Measurements from ENCODE around the gene FCRL1.

The FCRL1 gene

DNA sequence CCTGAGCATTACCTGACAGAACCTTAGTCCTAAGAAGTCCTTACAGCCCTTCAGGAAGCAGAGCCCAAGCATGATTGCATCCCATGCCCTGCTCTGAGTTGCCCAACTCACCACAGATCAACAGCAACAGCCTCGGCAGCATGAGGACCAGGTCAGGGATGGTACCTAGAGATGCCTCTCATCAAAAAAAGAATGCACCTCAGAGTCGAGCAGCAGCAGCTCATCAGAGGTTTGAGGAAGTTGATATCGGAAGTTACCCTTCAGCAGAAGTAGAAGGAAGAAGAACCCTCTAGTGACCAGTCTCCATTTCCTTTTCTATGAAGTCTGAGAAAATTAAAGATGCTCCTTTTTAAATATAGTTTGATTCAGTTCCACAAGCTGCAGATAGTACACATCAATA, at the start of gene FCRL1:
FCRL1 (minus strand) TSS at position 225 of the 400 bp plus-strand sequence; CDS start at position 142, 83 bp downstream.
- DNase-seq (ENCODE audit: low spot score) = no peak

- DNase-seq (ENCODE audit: low spot score) = no peak
Measured at GRCh38 chr1:157868654-157869053, 48.7 kb upstream of the FCRL1 start.

- DNase-seq (ENCODE audit: low spot score) = no peak
Measured at GRCh38 chr1:157862114-157863070, 42.5 kb upstream of the FCRL1 start.

DNA sequence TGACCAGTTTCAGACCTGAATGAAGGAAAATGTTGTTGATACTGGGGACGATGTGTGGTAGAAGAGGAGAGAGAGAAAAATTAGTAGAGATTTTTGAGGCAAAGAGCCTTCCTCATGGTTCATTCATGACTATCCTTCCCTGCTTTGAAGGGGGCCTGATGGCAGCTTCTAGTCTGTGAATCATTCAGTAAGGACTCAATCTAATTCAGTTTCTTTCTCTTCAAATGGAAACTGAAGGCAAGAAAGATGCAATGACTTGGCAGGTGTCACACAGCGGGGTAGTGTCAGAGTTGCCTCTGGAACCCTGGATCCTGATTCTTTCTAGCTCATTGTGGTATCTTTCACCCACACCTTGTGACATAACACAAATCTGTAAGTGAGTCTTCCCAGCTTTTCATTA, 36.6 kb upstream of the FCRL1 start:
- DNase-seq (ENCODE audit: low spot score) = no peak

- DNase-seq (ENCODE audit: low spot score) = no peak
Measured at GRCh38 chr1:157852476-157852875, 32.6 kb upstream of the FCRL1 start.

- peak; percentile 28 for DNase-seq (ENCODE audit: low spot score)
Measured at GRCh38 chr1:157849229-157849875, 29.4 kb upstream of the FCRL1 start.

- peak; percentile 52 for DNase-seq (ENCODE audit: low spot score)
Measured at GRCh38 chr1:157844089-157844830, 24.3 kb upstream of the FCRL1 start.

DNA sequence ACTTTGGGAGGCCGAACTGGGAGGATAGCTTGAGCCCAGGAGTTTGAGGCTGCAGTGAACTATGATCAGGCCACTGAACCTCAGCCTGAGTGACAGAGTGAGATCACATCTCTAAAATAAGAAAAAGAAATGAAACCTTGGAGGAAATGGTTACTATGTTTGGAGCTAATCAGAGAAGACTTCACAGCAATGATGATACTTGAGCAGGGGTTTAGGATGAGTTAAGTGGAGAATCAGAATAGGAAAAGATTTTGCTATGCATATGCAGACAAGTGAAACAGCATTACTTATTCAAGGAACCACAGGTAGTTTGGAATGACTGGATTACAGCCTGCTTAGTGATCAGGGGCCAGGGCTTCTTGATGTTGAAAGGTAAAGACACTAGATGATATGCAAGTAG, 23.0 kb upstream of the FCRL1 start:
- no peak for DNase-seq (ENCODE audit: low spot score)

DNA sequence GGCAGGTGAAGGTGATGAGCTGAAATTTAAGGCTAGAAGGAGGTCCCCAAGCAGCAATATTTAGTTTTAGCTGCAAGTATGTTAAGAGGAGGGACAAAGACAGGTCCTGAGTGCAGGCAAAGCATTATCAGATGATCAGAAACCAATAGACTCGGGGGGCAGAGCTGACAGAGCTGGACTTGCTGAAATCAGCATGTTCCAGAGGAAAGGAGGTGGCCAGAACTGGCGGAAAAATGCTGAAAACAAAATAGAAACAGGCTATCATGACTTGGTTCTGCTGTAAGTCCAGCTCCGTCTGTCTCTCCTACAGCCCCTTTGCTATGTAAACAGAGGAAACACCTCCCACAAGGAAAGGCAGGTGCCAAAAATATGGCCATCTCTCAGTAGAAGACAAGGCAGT, 21.8 kb upstream of the FCRL1 start, which contains the start of gene CD5L:
CD5L (minus strand) TSS at position 101 of the 400 bp plus-strand sequence. CDS start 107 bp downstream, outside the sequence.
- no peak for DNase-seq (ENCODE audit: low spot score)

DNA sequence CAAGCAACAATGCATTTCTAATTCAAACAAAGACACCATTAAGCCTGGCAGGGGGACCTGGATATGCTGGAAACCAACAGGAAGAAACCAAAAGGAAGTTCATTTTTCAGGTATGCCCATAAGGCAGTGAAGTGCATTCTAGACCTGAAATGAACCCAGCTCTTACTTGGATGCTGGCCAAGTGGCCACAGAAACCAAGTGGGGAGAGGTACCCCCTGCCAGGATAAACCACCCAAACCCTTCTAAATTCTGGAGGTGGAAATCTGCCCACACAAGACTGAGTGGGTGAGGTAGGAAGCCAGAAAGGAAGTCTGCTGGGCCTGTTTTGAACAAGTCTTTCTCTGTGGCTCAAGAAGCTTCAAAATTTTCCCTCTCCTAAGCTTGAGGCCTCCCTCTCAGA, 19.0 kb upstream of the FCRL1 start:
- no peak for DNase-seq (ENCODE audit: low spot score)

- DNase-seq (ENCODE audit: low spot score) = no peak
Measured at GRCh38 chr1:157834430-157834829, 14.5 kb upstream of the FCRL1 start.

GRCh38 chr1:157833145-157833544, 13.2 kb upstream of the FCRL1 start:
- no peak for DNase-seq (ENCODE audit: low spot score)

- no peak for DNase-seq (ENCODE audit: low spot score)
Measured at GRCh38 chr1:157831968-157832626, 12.2 kb upstream of the FCRL1 start.

- no peak for DNase-seq (ENCODE audit: low spot score)
Measured at GRCh38 chr1:157830887-157831286, 11.0 kb upstream of the FCRL1 start.

DNA sequence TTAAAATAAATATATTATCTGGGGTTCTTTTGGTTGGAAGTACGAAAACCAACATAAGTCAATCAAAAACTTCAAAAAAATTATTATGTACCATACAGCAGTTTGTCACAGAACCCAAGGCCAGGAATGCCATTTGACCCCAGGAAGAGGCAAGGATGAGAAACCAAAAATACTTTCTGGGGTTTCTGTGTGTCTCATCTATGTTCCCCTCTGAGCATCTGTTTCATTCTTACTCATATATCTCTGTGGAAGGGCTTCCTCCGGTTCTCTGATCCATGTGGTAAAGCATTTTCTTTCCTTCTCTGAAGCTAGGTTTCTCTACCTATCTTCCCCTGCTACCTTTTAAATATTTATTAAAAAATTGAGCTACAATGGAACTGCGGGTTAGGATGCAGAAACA, 9.8 kb upstream of the FCRL1 start:
- DNase-seq (ENCODE audit: low spot score) = no peak

- no peak for DNase-seq (ENCODE audit: low spot score)
Measured at GRCh38 chr1:157829210-157829609, 9.3 kb upstream of the FCRL1 start.

GRCh38 chr1:157820299-157820698, 379 bp upstream of the FCRL1 start:
- no peak for DNase-seq (ENCODE audit: low spot score)

DNA sequence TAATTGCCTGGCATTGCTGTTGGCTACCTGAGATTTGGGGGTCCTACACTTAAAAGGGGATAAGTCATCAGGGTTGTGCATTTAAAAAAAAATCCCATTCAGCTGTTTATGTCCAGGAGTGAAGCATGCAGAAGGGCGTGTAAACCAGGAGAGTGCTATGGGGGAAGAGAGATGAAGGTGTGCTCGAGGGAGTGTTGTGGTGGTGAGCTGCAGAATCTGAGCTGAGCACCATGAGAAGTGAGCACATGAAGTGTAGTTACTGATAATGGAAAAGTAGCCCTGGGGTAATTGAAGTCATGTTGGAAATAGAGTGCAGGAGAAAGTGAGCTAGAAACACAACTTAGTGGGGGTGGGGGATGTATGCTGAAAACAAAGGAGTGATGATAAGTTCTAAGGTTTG, 705 bp downstream of the FCRL1 start:
- no peak for DNase-seq (ENCODE audit: low spot score)

DNA sequence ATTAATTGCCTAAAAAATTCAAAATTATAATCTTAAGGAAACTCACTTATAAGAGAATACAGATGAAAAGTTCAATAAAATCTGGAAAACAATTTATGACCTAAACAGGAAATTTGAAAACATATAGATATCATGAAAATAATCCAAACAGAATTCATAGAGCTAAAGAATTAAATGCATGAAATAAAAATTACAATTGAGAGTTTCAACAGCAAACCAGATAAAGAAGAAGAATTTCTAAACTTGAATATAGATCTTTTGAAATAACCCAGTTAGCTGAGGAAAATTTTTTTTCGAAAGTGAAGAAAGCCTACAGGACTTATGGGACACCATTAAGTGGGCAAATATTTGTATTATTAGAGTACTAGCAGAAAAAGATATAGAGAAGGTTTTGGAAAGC, 6.7 kb downstream of the FCRL1 start:
- no peak for DNase-seq (ENCODE audit: low spot score)

DNA sequence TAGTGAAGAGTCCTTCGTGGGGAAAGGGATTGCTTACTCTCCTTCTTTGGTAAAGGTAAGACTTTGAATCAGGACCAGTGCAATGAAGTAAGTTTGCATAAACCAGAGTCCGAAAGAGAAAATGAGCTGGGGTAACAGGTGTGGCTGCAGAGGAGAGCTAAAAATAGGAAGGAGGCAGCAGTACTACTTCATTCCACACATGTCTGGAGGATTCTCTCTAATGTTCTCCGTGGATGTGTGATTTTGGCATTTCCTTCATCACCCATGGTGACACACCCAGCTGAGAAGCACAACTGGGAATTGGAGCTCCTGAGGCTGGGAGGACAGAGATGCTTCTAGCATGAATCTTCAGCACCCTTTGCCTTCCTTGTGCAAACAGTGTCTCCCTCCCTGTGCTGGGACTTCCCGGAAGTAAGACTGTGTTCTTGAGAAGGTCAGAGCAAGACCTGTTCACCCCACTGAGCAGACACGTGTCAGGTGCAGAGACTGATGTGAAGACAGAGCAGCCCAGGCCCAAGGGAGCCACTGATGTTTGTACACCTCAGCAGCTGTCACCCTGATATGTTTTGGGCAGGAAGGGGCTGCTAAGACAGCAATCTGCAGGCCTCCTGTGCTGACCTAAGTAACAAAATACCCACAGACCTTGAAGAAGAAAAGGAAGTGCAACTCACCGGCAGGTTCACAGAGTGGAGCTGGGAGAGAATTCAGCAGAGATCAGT, 13.3 kb downstream of the FCRL1 start:
- no peak for DNase-seq (ENCODE audit: low spot score)

- no peak for DNase-seq (ENCODE audit: low spot score)
Measured at GRCh38 chr1:157803851-157804250, 16.1 kb downstream of the FCRL1 start.

Data from Ammon's horn (tissue), 1 donor.